Hematopoietic multipotent progenitor cell (in vitro differentiated cells): Measurements from ENCODE around the gene SLAIN1. TPM values are rescaled to one million over a fixed set of nuclear protein-coding genes. Genes with fewer than 3 reads are reported as not detected.
A peak's percentile ranks its signal among the peaks of the same experiment; 100 is the strongest.

Experiments used
- DNase-seq, 3 donors: peaks; one replicate each; pipeline ENCODE4 v3.0.0-alpha.2; 2011 to 2015; ENCODE audit warnings: low read depth in 2 of 3, low spot score in 2 of 3
- total RNA-seq: library from RNA; depleted of rRNA; stranded (reverse); fragments of >200 nt; gene quantifications from one replicate; pipeline ENCODE4 v1.2.3, GENCODE V29; 2012

Gene SLAIN1
- total RNA-seq, 1 donor, result 25.9 TPM

DNA sequence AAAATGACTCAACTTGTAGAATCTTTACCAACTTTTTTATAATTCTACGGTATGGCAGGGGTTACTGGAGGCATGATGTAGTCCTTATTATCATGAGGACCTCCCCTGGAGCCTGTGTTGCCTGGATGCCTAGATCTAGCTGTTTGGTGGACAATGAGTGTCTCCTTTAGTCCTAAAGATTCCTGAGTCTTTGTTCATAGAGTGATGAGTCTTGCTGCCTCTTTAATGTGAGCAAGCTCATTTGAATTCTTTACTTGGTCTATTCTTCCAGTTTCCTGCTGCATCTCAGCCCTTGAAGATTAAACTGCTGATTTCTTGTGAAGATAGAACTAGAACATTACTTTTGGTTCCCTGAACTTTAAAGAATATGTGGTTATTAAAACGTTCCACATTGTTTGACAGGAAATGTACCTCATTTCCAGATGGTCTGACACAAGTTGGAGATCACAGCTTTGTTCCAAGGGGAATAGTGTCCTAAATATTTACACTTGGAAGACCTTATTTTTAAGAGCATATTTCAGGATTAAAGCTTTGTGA, 51.9 kb downstream of the SLAIN1 start:
- no peak for DNase-seq

DNA sequence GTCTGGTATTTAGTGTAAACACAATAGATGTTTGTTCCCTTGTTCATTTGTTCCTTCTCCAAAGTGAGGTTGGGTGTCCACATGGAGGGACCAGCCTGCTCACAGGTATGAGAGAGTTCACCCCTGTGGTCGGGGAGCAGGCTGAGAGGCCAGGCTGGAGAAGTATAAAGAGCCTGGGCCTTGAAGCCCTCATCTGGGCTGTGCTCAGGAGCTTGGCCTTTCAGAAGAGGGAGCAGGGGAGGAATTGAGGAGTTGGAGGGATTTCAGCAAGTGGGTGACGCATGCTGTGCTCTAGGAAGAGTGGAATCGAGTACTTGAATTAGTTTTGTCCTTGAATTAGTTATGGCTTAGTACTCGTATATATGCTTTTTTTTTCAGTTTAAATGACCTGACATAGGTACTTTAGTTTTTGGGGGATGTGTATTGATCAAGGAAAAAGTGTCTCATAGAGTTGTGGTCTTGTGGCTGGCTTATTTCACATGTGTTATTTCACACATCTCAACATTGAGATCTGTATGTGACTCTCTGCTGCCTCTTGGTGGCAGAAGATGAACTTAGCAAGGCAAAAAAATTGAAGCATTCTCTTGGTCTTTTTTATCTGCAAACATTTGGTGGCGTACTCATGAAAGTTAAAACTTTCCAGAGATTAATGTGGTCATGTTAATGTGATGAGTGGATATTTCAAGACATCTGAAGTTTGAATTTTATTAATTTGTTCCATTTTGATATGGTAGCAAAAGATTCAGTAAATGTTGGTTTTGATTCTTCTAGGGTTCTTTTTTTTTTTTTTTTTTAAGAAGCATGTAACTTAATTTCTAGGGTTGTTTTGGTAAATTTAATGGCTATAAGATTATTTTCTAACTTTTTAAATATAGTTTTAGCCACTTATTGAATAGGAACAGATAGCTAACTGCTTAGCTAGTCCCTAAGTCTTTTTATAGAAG, 54.3 kb downstream of the SLAIN1 start:
- peak; percentile 11 to 83 (median 67) for DNase-seq

DNA sequence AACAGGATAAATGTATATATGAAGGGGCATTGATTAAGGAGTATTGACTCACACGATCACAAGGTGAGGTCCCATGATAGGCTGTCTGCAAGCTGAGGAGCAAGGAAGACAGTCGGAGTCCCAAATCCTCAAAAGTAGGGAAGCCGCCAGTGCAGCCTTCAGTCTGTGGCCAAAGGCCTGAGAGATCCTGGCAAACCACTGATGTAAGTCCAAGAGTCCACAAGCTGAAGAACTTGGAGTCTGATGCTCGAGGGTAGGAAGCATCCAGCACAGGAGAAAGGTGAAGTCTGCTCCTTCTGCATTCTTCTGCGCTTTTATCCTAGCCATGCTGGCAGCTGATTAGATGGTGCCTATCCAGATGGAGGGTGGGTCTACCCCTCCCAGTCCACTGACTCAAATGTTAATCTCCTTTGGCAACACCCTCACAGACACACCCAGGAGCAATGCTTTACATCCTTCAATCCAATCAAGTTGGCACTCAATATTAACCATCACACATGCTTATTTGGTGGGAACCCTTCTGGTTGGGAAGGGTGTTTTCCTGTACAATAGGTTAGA, 55.1 kb downstream of the SLAIN1 start:
- no peak for DNase-seq

DNA sequence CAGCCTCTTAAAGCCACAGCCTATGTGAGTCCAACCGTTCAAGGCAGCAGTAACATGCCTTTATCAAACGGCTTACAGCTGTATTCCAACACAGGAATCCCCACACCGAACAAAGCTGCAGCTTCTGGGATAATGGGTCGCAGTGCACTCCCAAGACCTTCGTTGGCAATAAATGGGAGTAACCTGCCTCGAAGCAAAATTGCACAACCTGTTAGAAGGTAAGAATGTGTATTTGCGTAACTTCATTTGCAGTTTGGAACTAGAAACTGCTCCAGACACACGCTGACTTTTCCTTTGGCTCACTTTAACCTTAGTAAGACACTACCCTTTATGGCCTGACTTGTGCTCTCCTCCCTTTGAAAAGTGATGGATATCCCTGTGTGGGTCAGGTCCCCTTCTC, 63.4 kb downstream of the SLAIN1 start:
- no peak for DNase-seq

DNA sequence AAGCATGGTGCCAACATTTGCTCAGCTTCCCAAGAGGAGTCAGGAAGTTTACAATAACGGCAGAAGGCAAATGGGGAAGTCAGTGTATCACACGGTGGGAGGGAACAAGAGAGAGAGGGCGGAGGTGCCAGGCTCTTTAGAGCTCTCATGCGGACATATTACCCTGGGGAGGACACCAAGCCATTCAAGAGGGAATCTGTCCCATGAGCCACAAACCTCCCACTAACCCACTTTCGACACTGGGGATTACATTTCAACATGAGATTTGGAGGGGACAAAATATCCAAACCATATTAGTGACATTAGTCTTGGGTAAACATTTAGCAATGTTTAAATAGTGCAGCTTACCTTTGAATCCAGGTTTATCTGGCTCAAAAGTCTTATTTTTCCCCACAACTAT, 69.9 kb downstream of the SLAIN1 start:
- peak in 1 of 3 donors; percentile 40 for DNase-seq

DNA sequence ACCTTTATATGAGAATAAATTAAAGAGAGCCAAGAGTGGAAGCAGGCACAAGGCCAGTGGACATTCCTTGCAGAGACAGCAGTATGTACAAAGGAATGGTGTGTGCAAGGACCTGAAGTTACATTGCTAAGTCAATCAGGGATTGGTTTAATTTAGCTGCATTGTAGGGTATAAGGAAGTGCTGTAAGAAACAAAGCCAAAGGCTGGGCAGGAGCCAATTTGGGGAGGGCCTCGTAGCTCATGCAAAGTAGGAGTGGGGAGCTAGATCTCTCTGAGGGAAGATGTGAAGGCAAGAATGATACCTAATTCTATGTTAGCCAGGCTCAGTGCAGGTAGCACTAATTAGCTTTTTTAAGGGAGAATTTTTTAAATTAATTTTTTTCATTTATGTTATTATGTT, 76.7 kb downstream of the SLAIN1 start:
- no peak for DNase-seq

DNA sequence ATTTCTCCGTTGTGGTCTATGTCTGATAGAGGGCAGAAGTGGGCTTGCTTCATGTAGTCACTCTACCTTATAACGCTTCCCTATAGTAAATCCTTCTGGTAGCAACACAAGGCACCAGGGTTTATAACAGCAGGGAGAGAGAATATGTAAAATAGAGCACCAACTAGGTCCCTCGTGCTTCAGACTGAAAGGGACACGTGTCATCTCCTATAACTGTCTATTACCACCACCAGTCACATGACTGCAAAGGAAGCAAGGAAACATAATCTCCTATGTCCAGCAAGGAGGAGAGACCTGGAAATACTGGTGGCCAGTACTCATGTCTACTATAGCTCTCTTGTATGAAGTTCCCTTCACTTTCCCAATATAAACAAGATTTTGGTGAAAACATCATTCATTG, 79.2 kb downstream of the SLAIN1 start:
- DNase-seq, result no peak

DNA sequence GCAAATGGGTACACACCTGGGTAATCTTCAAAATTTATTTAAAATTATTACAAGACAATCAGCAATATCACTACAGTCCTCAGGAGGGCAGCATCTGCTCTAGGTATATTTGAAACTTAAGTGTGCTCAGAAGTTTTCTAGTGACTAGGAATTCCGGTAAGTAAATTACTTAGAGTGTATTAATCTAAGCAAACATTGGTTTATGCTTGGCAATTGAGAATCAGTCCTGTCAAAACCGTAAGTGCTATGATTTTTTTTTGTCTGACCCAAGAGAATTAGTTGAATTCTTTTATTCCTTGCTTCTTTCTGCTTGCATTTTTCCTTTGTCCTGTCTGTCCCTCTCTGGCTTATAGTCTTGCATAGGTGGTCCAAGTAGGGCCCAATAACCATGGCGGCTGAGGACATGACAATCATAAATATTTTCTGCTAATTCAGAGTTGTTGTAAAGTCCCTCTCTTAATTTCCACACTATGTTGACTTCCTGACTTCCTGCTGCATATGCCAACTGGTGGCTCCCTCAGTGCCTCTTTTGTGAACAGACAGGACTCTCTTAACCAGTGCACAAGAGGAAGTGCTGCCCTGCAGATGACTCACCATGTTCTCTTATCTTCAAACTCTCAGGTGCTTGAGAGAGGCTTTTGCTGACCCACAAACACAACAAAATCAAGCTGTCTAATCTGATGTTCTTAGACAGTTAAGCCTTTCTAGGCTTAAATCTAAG, 82.2 kb downstream of the SLAIN1 start:
- peak; percentile 3 to 89 (median 83) for DNase-seq

DNA sequence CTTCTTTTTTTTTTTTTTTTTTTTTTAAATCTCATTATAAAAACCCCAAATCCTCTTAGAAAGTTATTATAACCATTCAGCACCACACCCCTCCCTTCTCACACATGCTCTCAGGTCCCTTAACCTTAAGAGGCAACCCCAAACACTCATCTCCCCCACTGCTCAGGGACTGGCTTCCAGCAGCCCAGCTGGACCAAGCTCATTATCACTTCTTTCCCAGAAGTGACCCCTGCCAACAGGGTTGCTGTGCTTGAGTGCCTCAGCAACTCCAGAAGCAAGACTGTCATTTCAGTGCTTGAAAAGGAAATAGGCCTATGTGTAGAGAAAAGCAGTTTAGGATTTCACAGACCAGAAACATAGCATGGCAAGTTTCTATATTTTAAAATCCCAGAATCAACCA, 84.3 kb downstream of the SLAIN1 start:
- no peak for DNase-seq

DNA sequence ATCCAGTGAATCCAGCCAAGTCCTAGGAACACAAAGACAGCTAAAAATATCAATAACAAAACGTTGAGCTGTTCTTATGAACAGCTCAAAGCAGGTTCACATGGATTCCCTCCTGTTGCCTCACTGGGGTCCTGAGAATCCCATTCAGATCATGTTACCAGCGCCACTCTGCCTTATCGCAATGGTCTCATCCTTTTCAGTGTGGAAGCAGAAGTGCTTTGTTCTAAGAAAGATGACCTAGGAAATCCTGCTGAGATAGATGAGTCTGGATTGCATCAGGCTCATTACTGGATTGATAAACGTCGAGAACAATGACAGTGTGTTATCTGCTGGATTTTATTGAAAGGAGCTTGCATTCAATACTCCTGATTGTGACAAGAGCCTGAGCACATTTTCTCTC, 87.0 kb downstream of the SLAIN1 start:
- no peak for DNase-seq

DNA sequence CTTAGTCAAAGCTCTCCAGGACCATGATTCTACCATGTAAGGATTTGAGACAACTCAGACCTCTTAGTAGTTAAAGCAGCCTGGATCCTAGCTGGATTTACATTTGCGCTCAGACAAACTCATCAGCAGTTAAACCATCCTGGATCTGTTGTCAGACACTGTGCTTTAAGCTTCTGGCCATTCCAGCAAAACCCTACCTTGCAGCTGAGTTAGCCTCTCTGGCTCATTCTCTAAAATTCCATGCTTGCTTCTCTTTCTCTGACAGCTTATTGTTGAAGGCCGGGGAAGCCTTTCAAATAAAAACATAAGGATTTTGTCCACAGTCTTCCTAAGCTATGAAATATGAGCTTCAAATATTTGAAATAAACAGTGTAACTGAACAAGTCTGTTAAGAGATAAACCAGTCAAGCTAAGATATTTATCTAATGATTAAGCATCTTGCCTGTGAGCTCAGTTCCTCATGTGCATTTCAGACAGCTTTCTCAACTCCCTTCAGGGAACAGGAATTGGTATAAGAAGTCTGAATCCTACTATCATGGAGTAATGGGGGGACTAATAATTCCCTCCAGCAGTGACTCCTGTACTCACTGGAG, 89.3 kb downstream of the SLAIN1 start:
- no peak for DNase-seq

DNA sequence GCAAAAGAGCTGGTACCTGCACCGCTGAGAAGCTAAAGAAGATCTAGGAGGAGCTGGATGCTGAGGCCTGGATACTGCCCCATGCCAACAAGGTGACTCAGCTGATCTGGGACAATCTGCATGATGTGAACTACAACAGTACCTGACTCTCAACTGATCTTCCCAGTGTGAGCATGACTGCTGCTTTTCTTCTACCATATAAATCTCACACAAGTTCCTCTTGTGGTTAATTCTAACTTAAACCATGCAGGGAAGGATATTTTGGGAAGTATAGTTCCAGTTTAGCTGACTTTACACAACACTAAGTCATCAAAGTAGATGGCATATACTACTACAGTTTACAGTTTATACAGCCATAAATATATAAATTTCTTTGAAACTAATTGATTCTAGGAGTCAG, 91.9 kb downstream of the SLAIN1 start:
- peak in 1 of 3 donors; percentile 31 for DNase-seq

DNA sequence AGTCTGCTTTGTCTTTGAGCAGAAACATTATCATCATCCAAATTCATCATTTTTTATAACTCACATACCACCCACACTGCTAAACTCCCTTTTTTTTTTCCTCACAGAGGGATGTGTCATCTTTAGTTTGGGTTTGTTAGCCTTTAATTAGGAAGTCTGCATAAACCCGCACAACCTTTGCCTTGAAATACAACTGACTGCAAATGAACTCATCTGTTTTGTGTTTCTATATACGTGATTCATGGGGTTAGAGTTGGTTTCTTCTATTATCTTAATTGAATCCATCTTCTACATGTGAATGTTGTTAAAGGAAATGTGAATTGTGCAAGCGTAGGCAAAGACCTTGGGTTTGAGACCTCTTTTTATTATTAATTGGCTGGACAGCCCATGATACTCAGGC, 102.7 kb downstream of the SLAIN1 start:
- DNase-seq, result no peak

DNA sequence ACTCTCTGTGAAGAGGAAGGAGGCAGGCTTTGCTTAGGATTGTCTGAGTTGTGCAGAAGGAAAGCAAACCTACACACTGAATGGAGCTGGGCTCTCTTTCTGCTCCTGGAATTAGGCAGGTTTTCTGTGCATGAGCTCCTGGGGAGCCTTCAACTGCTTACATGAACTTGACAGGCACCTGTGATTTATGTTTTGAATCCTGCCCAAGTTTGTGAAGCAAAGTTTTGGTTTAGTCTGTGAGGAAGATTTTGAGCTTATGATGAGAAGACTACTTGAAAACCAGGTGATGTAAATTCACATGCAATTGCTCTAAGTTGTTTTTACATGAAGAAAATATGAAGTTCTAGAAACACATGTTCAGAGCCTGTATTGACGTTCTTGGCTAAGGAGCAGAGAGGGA, 109.0 kb downstream of the SLAIN1 start:
- no peak for DNase-seq

DNA sequence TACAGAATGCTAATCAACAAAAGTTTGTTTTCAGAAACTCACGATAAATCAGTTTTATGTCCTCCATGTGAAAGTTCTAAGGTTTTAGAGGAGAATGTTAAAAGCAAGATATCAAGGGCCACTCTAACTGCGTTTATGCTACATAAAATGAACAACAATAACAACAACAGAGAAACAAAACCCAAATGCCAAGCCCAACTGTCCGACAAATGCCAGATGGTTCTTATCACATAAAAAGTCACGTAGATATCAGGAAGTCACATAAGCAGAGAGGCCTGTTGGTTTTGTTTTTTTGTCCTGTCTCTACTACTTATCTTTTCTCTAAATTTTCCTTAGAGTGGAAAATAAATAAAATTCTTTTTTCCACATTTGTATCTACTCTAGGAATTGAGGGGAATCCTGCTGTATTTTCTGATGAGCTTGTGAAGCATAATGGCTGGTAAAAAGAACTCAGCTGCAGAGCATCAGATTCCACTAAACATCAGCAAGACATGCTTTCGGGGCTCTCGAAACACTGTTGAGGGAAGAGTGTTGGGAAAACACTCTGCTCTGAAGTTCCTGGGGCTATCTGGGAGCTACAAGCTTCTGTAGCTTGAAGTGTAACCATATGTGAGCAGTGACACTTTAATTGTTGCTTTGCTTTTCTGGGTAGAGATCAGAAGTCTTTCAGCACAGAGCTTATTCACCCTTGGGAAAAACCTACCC, 110.1 kb downstream of the SLAIN1 start:
- DNase-seq, result no peak

DNA sequence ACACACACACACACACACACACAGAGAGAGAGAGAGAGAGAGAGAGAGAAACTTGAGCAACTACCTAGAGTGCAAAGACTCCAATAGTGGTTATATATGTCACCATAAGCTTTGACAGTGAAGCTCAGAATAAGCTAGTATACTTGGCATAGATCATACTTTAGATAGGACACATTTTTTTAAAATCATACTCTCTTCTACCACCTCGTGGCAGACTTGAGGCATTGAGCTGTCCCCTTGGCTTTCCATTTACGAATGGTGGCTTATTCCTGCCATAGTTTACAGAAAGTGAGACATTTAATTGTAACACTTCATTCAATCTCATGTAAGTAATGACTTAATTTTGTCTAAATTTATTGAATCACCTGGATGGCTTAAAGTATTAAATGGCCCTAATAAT, 112.9 kb downstream of the SLAIN1 start:
- DNase-seq, result peak in 2 of 3 donors; percentile 22 to 41

DNA sequence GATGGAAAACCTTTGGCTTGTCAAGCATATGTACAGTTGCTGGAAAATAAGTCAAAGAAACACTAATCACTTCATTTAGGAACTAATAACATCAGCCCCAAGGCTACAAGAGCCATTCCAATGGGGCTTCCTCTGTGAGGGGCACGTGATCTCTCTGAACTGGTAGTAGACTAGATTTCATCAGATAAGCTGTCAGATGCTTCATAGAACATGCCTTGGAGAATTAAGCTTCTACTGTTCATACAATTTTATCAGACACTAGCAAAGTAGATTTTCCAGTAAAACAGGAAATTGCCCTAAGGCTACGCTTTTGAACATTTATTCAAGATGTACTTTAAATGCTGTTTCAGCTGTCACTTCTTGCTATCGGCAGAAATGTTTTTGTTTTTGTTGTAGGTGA, 113.4 kb downstream of the SLAIN1 start:
- DNase-seq, result peak in 1 of 3 donors; percentile 24

DNA sequence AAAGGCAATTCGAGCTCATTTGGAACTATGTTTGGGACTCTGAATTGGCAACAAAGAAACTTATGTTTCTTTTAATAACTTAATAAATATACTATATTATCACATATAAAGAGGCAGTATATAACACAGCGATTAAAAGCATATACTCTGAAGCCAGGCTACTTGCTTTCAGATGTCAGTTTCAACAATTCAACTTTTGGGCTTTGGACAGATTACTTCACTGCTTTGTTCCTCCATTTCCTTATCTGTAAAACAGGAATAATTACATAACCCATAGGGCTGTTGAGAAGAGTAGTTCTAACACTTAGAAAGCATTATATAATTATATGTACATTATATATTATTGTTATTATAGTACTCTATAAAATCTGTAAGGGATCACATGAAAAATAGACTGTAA, 113.9 kb downstream of the SLAIN1 start:
- no peak for DNase-seq

DNA sequence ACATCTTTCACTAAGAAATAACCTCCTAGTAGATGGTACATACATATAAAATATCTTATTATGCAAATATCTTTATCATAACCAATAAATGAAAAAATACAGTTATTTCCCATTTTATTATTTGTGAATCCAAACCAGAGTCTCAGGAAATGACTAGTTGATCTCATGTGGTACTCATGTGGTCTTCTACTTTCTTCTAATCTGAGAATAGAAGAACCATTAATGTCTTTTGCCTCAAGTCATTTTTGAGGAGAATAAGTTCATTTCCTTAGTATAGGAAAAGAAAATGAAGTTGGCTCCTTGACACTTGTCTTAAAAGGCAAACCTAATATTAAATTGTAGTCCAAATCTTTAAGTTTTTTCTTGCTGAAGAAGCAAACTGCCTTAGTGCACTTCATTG, 114.5 kb downstream of the SLAIN1 start:
- no peak for DNase-seq
